Measurements from ENCODE around the gene RBBP6.

DNA sequence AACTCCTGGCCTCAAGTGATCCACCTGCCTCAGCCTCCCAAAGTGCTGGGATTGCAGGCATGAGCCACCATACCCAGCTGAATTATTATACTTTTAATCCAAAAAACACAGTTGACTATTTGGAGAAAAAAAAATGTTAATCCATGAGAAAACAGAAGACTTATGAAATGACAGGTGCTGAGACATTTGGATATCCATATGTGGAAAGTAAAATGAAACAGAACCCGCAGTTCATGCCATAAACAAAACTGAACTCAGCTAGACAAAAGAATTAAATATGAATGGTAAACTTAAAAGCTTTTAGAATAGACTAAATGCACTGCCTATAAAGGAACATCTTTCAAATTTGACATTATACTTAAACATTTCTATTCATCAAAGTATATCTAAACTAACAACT, 8.2 kb upstream of the RBBP6 start:
- no peak for TF ChIP-seq NFIC (IDR thresholded peaks at IDR 0.05; ENCODE audit: borderline replicate concordance)
- no peak for TF ChIP-seq CTCF (IDR thresholded peaks at IDR 0.05)
- no peak for TF ChIP-seq SMC3 (IDR thresholded peaks at IDR 0.05; ENCODE audit: low read depth, low read length)
- TF ChIP-seq EP300 (IDR thresholded peaks at IDR 0.05; ENCODE audit: borderline replicate concordance in 1 of 2, low read depth in 1 of 2, low read length in 1 of 2): no peak
- no peak for TF ChIP-seq RCOR1 (IDR thresholded peaks at IDR 0.05; ENCODE audit: low read length)
- TF ChIP-seq YY1 (IDR thresholded peaks at IDR 0.05; ENCODE audit: low read depth): no peak
- TF ChIP-seq MAX (IDR thresholded peaks at IDR 0.05; ENCODE audit: low read depth): no peak
- no peak for TF ChIP-seq USF2 (IDR thresholded peaks at IDR 0.05; ENCODE audit: borderline replicate concordance, low read depth, low read length)
- no peak for TF ChIP-seq TAF1 (IDR thresholded peaks at IDR 0.05; ENCODE audit: borderline replicate concordance, low read depth, low read length)
